GM13976 (cell line): ENCODE data around the gene DIRAS3.
"Not testable (repeated sequence)": the region's sequence is repeated elsewhere in the genome, so short reads cannot be mapped to it uniquely, and the experiment has no call there.

Source experiments
- DNase-seq: peaks from one replicate; pipeline ENCODE4 v3.0.0; 2012; ENCODE audit warnings: low spot score
- in situ Hi-C: fragments of 300-500 bp; cut with MboI; formaldehyde crosslinking; loops from one replicate; pipeline ENCODE4 v1.12.0; 2022; ENCODE audit warnings: low sequenced_read_pairs, mixed read lengths, inconsistent platforms; ENCODE audit not compliant: unreplicated experiment
- TF ChIP-seq, protein P1 (sequence below): IDR thresholded peaks from 2 replicates; pipeline ENCODE4 v1.5.1; 2012; ENCODE audit warnings: borderline replicate concordance, mild to moderate bottlenecking; ENCODE audit not compliant: insufficient read depth; ENCODE audit errors: extremely low read depth, missing control alignments, control extremely low read depth

The DIRAS3 gene

DNA sequence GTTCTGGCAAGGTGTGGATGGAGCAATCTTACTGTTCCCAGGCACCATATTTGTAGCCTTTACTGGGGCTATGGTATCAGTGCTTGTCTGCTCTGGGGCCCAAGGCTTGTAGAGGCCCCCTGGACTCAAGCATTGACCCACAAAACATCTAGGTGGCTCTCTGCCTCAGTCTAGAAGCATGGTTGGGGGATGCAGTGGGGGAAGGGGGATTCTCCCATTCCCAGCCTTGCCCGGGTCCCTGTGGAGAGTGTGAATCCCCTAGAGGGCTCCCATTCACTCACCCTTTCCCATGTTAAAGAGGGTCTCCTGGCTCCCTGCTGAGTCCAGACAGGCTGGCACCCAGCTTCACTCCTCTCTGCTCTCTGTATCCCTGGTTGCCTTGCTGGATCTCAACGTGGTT lies 28.2 kb upstream of the DIRAS3 start:
- DNase-seq = no peak
- TF ChIP-seq, protein P1, sequence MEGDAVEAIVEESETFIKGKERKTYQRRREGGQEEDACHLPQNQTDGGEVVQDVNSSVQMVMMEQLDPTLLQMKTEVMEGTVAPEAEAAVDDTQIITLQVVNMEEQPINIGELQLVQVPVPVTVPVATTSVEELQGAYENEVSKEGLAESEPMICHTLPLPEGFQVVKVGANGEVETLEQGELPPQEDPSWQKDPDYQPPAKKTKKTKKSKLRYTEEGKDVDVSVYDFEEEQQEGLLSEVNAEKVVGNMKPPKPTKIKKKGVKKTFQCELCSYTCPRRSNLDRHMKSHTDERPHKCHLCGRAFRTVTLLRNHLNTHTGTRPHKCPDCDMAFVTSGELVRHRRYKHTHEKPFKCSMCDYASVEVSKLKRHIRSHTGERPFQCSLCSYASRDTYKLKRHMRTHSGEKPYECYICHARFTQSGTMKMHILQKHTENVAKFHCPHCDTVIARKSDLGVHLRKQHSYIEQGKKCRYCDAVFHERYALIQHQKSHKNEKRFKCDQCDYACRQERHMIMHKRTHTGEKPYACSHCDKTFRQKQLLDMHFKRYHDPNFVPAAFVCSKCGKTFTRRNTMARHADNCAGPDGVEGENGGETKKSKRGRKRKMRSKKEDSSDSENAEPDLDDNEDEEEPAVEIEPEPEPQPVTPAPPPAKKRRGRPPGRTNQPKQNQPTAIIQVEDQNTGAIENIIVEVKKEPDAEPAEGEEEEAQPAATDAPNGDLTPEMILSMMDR = no peak
- in situ Hi-C loops = no loop called here

DNA sequence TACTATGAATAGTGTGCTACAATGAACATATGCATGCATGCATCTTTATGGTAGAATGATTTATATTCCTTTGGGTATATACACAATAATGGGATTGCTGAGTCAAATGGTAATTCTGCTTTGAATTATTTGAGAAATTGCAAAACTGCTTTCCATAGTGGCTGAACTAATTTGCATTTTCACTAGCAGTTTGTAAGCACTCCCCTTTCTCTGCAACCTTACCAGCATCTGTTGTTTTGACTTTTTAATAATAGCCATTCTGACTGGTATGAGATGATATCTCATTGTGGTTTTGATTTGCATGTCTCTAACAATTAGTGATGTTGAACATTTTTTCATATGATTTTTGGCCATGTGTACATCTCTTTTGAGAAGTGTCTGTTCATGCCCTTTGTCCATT lies 24.0 kb upstream of the DIRAS3 start:
- DNase-seq = no peak
- TF ChIP-seq, protein P1 = no peak
- in situ Hi-C loops = no loop called here

DNA sequence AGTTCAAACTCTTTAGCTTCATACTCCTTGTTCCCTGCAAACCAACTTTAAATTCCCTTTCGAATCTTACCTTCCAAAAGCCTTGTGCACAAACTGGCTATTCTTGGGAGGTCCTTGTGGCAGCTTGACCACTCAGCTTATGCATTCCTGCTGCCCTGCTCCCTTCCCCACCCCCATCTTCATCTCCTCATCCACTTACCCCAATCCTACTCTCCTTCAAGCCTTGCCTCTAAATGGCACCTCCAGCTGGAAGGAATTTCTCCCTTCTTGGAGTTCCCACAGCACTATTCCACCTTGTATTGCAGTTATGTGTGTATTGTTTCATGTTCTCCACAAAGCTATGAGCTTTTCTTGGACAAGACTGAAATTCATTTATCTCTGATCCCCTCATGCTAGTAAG lies 15.3 kb upstream of the DIRAS3 start:
- no peak for DNase-seq
- in situ Hi-C loops = no loop called here
- TF ChIP-seq, protein P1 = no peak

DNA sequence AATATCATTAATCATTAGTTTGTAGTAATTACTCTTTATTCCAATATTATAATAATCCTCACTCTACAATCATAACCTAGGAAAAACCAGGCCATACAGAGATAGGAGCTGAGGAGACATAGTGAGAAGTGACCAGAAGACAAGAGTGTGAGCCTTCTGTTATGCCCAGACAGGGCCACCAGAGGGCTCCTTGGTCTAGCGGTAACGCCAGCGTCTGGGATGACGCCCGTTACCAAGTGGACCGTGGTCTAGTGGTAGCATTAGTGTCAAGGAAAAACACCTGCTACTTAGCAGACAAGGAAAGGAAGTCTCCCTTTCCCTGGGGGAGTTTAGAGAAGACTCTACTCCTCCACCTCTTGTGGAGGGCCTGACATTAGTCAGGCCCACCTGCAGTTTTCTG lies 7.6 kb upstream of the DIRAS3 start:
- DNase-seq, in situ Hi-C loops: not testable (repeated sequence)

DNA sequence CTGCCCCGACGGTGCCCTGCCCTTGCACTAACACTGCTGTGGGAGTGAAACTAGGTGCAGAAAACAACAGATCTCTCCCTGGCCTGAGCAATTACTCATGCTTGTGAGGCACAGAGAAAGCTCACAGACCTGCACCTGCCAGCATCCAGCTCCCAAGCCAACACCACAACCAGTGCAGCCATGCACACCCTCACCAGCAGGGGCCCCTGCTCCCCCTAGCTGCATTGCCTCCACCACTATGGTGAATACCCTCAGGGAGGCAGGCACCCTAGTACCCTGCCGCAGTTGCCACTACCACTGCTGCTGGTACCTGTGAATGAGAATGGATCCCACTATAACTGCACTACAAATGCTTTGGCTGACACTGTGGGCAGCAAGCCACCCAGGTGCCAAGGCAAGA lies 7.1 kb upstream of the DIRAS3 start:
- no peak for DNase-seq
- in situ Hi-C loops = no loop called here
- TF ChIP-seq, protein P1 = no peak

DNA sequence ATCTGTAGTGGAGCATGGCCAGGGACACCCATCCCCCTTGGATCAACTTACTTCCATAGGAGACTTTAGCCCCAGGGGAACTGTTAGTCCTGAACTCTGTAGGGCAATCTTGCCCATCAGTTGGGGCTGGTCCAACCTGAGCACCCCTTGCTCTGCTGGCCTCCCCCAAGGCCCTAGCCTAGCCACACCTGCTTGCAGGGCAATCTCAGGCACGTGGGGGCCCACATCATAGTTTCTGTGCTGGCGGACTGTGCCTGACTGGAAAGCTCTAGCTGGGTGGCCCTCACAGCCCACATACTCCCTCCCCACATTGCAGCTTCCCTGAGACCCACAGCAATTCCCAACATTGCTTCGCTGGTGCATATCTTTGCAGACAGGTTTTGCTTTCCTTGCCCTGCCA lies 6.6 kb upstream of the DIRAS3 start:
- in situ Hi-C loops = no loop called here
- TF ChIP-seq, protein P1 = no peak
- DNase-seq = no peak

DNA sequence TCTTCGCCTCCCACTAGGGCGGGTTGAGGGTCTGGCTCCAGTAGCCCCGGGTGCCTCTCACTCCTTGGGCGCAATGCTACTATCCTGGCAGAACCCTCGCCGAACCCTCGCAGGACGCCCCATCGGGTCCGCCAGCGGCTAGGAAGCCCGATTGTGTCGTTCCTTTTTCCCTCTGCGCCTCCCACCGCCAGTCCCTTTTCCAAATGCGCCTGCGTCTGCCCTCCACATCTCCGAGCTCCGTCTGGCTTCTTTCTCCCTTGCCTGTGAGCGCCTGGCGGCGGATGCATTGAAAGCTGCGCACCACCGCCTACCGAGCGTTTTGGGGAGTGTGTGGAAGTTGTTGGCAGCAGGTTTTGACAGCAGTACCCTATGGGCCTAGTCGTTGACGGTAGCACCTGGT lies 1.0 kb upstream of the DIRAS3 start:
- DNase-seq = no peak
- in situ Hi-C loops = no loop called here
- TF ChIP-seq, protein P1 = no peak
